Activated CD4-positive, alpha-beta T cell treated with anti-CD3 and anti-CD28 coated beads, Interleukin-2, amount 50 U/mL, for 16 hours (primary cell): ENCODE data around the gene PTCH1.

ENCODE experiments used
- DNase-seq: peaks from one replicate; pipeline ENCODE4 v3.0.0-alpha.2; 2020

PTCH1 gene

GRCh38 chr9:95436416-95436815 lies 80.4 kb downstream of the PTCH1 start:
- no peak for DNase-seq

DNA sequence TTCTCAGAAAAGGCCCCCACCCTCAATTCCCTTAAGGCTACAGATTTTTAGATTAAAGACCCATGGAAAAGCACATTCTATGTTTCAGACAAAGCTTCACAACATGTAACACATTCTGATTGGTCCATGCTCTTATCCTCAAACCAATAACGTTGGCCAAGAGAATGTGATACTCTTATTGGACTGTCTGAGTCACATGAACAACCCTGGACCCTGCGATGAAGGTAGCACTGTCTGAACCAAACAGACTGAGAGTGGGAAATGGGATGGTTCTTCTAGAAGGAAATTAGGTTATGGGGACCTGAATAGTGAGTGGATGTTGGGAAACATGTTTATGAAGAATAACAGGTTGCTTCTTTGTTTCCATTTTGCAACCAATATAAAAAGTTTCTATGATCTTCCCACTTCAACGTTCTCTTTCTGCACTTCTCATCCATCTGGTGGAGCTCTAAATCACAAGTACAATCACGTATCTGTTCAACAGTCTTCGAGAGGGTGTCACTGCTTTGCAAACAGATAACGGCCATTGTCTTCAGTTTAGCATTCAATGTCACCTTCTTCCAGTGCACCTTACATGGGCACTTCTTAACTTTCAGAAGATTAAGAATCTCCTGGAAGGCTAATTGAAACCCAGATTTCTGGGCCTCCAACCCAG lies 81.6 kb downstream of the PTCH1 start:
- no peak for DNase-seq

DNA sequence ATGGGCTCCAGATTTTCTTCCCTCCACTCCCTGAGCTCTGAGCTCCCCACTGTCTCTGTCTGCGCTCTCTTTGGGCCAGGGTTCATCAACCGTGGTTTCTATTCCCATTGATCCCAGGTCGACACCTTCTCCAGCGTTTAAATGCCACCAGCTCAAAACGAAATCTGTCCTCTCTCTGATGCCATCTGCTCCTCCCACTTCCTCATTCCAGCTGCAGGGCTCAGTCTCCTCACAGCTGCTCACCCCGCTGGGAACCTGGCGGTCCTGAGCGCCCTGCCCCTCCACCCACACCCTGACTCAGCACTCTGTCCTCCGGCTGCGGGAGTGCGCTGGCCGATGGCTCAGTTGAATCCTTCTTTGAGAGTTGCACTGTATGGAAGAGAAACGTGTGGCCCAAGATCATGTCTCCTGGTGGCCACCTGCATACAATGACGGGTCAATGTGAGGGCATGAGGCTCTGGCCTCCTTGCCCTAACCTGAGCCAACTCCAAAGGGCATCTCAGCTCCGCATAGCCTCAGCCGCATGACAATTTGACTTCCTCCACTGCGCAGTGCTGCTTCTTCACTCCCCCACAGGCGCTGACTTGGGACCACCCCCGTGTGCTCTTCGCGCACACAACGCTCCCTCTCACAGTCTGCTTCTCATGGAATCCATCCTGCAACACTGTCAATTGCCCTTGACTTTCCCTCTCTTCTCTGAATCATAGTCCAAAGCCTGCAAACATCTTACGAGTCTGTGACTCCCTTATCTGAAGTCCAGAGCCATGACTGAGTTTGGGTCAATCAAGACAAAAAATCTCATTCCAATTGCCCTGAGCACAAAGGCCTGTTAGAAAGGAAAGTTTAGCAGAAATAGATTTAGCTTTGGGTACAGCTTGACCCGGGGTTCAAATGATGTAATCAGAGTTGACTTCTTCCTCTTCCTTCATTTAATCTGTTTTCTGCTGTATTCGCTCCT lies 82.4 kb downstream of the PTCH1 start:
- DNase-seq: no peak

- DNase-seq: no peak
These were observed 83.5 kb downstream of the PTCH1 start for GRCh38 chr9:95433096-95433819.

DNA sequence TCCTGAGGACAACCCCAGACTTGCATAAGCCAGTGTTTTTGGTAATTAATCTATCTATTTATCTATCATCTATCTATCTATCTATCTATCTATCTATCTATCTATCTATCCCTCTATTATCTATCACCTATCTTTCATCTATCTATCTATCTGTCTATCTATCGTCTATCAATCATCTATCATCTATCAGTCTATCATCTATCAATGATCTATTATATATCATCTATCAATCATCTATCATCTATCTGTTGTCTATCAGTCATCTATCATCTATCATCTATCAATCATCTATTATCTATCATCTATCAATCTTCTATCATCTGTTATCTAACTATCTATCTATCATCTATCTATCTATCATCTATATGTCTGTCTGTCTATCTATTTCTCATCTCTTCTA lies 85.5 kb downstream of the PTCH1 start:
- no peak for DNase-seq

- no peak for DNase-seq
These were observed 86.7 kb downstream of the PTCH1 start for GRCh38 chr9:95429948-95430620.

- DNase-seq: no peak
These were observed 87.7 kb downstream of the PTCH1 start for GRCh38 chr9:95429096-95429495.

DNA sequence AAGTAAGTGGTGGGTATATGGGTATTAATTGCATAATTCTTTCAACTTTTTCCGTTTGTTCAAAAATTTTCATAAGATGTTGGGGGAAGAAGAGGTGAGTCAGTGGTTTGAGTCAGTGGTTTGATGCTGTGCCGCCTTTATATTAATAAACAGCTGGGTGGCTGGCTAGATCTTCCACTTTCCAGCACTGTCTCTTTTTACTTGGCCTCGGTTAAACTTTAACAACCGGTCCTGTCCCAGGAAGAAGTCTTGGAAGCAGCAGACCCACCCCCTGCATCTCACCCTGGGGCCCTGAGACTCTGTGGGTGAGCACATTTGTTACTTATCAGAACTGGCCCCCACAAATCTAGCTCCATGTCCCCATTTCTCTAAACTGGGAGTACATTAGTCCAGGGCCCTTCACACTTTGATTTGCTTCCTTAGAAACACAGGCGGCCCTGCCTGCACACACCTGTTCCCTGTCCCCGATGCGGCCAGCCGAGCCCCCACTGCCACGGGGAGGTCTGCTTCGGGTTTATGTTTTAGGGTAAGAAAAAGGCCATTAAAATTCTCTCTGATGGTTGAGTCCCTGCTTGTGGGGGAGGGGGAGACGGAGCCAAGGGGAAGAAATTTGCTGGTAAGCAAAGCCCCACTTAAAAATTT lies 90.7 kb downstream of the PTCH1 start:
- no peak for DNase-seq

GRCh38 chr9:95422650-95423049 lies 94.1 kb downstream of the PTCH1 start:
- DNase-seq: no peak

GRCh38 chr9:95420518-95420917 lies 96.3 kb downstream of the PTCH1 start:
- no peak for DNase-seq

DNA sequence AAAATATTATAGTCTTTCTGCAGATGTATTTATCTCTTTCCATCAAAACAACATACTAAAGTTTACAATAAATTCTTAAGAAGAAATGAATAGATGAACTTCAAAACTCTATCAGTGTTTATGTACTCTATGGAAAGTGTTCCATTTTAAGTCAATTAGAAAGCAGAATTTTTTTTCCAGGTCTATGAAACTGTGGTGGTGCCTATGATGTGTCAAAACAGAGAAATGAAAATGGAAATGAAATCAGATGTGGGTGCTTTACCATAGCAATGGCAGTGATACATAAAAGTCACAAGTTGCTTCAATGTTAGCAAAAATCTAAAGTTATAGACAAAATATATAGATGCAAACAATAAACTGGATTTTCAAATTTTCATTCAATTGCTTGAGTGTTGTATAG lies 97.3 kb downstream of the PTCH1 start:
- DNase-seq: no peak

DNA sequence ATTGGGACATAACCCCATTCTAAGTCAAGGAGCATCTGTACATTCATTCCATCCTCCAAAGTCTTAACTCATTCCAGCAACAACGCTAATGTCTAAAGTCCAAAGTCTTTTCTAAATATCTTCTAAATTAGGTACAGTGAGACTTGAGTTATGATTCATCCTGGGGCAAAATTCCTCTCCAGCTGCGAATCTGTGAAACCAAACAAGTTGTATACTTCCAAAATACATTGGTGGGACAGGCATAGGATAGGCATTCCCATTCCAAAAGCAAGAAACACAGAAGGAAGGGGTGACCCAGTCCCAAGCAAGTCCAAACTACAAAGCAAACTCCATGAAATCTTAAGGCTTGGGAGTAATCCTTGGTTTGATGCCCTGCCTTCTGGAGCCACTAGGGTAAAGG lies 101.6 kb downstream of the PTCH1 start:
- no peak for DNase-seq

GRCh38 chr9:95413793-95414192 lies 103.0 kb downstream of the PTCH1 start:
- no peak for DNase-seq

DNA sequence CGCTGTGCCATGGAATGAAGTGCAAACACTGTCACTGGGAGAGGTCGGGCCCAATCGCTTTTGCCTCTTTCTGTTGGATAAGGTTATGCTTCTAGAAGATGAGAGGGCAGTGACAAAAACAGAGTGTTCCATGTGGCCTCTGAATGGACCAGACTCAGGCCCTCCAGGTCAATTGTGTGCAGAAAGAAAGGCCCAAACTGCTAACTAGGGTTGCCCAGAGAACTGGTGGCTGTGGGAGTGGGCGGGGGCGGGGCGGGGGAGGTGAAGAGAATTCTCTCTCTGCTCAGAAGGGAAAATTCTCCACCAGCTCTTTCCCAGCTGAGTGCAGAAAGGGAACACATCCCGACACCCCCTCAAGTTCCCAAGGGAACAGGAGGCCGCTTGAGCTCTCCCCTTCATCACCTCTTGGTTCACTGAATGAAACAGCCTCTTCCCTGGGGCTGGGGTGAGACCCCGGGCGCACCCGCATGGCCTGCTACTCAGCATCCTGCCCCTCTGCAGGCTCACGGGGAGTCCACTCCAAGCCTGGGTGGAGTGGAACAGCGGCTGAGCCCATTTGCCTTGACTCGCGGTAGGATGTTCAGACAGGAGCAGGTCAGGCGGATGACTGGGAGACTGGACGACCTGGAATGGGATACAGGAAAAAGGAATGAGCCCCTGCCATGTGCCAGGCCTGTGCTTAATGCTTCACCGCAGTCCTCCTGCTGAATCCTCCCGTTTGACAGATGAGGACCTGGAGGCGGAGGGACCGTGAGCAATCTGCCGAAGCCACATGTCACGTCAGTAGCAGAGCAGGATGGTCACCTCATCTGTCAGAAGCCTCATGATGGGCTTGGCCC lies 105.5 kb downstream of the PTCH1 start:
- DNase-seq: no peak

DNA sequence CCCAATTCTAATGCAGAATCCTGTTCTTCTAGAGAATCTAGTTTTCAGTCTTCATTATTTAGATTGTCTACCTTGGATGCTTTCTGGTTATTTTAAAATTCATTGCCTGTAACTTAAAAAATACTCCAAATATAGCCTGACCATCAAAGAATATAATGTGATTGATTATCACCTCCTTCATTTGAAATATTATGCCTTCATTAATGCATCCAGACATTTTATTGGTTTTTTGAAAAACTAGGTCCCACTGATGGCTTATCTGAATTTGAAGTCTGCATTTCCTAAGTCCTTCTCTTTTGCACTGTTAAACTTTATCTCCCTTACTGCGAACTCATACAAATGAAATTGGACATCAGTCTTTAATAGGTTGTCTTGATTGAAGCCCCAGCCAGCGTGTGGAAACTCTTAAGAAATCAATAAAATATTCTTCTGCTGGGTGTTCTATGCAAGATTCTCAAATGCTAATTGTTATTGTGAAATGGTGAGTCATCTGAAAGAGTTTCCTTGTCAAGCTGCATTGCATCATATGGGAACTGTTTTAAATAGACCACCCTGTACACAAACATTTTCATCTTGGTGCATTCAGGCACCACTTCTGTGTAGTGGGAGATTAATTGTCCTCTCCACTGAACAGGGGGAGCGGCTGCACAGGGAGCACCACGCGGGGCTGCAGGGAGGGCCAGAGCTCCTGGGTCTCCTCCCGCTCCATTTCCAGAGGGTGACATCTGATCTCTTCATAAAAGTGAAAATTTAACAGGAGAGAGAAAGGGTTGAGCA lies 106.9 kb downstream of the PTCH1 start:
- no peak for DNase-seq

GRCh38 chr9:95407524-95407923 lies 109.2 kb downstream of the PTCH1 start:
- no peak for DNase-seq

GRCh38 chr9:95406121-95406520 lies 110.7 kb downstream of the PTCH1 start:
- no peak for DNase-seq

GRCh38 chr9:95399261-95399660 lies 117.5 kb downstream of the PTCH1 start:
- DNase-seq: no peak
